Measurements from ENCODE around the gene WDR74. TPM values are rescaled to one million over a fixed set of nuclear protein-coding genes. Genes with fewer than 3 reads are reported as not detected.
A peak's percentile ranks its signal among the peaks of the same experiment; 100 is the strongest.

WDR74 gene
- total RNA-seq, 2 donors from 2014 or later, result 44.6 to 48.1 TPM

DNA sequence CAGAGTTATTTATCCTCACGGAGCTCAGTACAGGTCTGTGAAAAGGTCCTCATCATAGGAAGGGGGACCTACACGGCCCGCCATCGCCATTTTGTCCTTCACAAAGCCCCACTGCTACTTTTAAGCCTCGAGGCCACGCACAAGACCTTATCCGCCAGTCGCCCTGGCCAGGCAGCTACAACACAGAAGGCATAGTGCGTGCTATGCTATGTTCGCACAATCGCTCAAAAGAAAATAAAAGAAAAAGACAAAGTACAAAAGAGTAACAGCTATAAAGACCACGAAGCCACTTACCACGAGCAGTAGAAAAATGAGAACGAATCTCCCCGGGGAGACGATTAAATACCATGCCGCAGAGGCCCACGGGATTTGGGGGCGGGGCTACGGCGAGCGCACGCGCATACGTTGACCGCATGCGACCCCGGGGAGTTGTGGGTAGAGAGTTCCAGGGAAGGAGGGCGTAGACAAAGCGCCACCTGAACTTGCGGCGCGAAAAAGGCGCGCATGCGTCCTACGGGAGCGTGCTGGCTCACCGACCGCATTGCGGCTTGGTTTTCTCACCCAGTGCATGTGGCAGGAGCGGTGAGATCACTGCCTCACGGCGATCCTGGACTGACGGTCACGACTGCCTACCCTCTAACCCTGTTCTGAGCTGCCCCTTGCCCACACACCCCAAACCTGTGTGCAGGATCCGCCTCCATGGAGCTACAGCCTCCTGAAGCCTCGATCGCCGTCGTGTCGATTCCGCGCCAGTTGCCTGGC lies 16.4 kb upstream of the WDR74 start:
- Histone ChIP-seq H3K27ac (ENCODE audit: low read depth, low read length) (peak overlapping the region; percentile 88), H3K4me3 (ENCODE audit: low read length) (peak overlapping the region; percentile 96), H3K4me1 (ENCODE audit: control insufficient read depth, insufficient read depth, low read length) (peaks cover 5% of the 10 kb centered on the region), H3K27me3 (ENCODE audit: control insufficient read depth, insufficient read depth, low read length, poor library complexity, severe bottlenecking) (no peaks in the 10 kb centered on the region), H3K36me3 (ENCODE audit: control insufficient read depth, insufficient read depth, low read length) (peaks cover 38% of the 10 kb centered on the region), H3K9me3 (ENCODE audit: control insufficient read depth, low read length) (no peaks in the 10 kb centered on the region), H3K9ac (ENCODE audit: extremely low read depth, low read length, poor library complexity, severe bottlenecking) (peak overlapping the region; percentile 100)
- WGBS, 2 experiments (ENCODE audit: insufficient coverage in 1 of 2, insufficient read length in 1 of 2), result 0 to 1% methylated on average over 40 to 54 of the region's 54 CpGs
- no peaks in the 10 kb centered on the region for H3K27me3 Mint-ChIP-seq (ENCODE audit: insufficient read depth)
- TF ChIP-seq, protein P1, sequence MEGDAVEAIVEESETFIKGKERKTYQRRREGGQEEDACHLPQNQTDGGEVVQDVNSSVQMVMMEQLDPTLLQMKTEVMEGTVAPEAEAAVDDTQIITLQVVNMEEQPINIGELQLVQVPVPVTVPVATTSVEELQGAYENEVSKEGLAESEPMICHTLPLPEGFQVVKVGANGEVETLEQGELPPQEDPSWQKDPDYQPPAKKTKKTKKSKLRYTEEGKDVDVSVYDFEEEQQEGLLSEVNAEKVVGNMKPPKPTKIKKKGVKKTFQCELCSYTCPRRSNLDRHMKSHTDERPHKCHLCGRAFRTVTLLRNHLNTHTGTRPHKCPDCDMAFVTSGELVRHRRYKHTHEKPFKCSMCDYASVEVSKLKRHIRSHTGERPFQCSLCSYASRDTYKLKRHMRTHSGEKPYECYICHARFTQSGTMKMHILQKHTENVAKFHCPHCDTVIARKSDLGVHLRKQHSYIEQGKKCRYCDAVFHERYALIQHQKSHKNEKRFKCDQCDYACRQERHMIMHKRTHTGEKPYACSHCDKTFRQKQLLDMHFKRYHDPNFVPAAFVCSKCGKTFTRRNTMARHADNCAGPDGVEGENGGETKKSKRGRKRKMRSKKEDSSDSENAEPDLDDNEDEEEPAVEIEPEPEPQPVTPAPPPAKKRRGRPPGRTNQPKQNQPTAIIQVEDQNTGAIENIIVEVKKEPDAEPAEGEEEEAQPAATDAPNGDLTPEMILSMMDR (conservative IDR thresholded peaks at IDR 0.05), result no peak
- H3K27ac Mint-ChIP-seq, result peak overlapping the region; percentile 100
- H3K4me1 Mint-ChIP-seq, result peaks cover 51% of the 10 kb centered on the region
- H3K9me3 Mint-ChIP-seq, result no peaks in the 10 kb centered on the region
- peak; percentile 98 for DNase-seq
- peaks cover 53% of the 10 kb centered on the region for H3K36me3 Mint-ChIP-seq (ENCODE audit: low read depth)
- H3K4me3 Mint-ChIP-seq, result peak overlapping the region; percentile 100

DNA sequence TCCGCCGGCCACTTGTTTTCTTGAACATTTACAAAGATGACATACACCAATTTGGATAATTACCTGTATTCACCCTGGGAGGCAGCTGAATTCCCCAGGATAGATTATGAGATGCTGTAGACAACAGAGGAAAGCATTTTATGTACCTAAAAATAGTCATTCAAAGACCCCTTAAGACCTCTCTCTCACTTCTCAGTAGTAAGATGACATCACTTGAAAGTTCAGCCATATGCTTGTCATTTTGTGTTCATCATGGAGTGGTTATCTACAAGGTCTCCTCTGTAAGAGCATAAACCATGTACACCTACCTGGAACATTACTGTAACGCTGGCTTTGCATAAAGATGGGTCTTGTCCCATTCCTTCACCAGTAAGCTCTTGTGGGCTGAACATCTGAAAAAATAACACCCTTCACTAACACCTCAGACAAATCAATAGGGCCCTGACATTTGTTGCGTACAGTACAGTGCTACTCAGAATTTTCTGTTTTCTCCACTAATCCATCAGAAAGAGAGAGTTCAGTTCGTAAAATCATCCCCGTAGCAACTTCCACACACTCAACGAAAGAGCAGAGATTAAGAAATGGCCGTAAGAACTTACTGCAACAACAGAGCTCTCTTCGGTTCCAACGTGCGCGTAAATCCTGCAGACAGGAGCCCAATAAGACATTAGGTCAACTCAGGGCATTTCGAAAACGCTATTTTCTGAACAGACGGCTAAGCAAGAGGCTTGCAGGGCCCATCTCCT lies 15.6 kb upstream of the WDR74 start:
- TF ChIP-seq, protein P1 (conservative IDR thresholded peaks at IDR 0.05), result no peak

GRCh38 chr11:62854013-62854824 lies 14.8 kb upstream of the WDR74 start:
- H3K27ac Mint-ChIP-seq, result peak overlapping the region; percentile 100
- H3K4me3 ChIP-seq (ENCODE audit: low read length), result peak overlapping the region; percentile 96
- TF ChIP-seq, protein P1 (conservative IDR thresholded peaks at IDR 0.05), result no peak
- H3K9me3 ChIP-seq (ENCODE audit: control insufficient read depth, low read length), result no peaks in the 10 kb centered on the region
- peaks cover 38% of the 10 kb centered on the region for H3K4me1 Mint-ChIP-seq
- peak overlapping the region; percentile 16 for H3K27ac ChIP-seq (ENCODE audit: low read depth, low read length)
- H3K36me3 Mint-ChIP-seq (ENCODE audit: low read depth), result peaks cover 45% of the 10 kb centered on the region
- H3K36me3 ChIP-seq (ENCODE audit: control insufficient read depth, insufficient read depth, low read length), result peaks cover 38% of the 10 kb centered on the region
- H3K9ac ChIP-seq (ENCODE audit: extremely low read depth, low read length, poor library complexity, severe bottlenecking), result peak overlapping the region; percentile 100
- DNase-seq, result no peak
- no peaks in the 10 kb centered on the region for H3K27me3 Mint-ChIP-seq (ENCODE audit: insufficient read depth)
- H3K4me1 ChIP-seq (ENCODE audit: control insufficient read depth, insufficient read depth, low read length), result peaks cover 5% of the 10 kb centered on the region
- no peaks in the 10 kb centered on the region for H3K9me3 Mint-ChIP-seq
- WGBS, 2 experiments (ENCODE audit: insufficient coverage in 1 of 2, insufficient read length in 1 of 2), result 7 to 8% methylated on average over 3 to 7 of the region's 8 CpGs
- peak overlapping the region; percentile 100 for H3K4me3 Mint-ChIP-seq
- no peaks in the 10 kb centered on the region for H3K27me3 ChIP-seq (ENCODE audit: control insufficient read depth, insufficient read depth, low read length, poor library complexity, severe bottlenecking)

More for the DNA sequence above, 15.6 kb upstream of the WDR74 start:
- Mint-ChIP-seq H3K4me1 (peaks cover 46% of the 10 kb centered on the region), H3K27ac (peak overlapping the region; percentile 100), H3K4me3 (peak overlapping the region; percentile 100), H3K27me3 (ENCODE audit: insufficient read depth) (no peaks in the 10 kb centered on the region), H3K36me3 (ENCODE audit: low read depth) (peaks cover 53% of the 10 kb centered on the region), H3K9me3 (no peaks in the 10 kb centered on the region)
- H3K4me3 ChIP-seq (ENCODE audit: low read length), result peak overlapping the region; percentile 96
- peak overlapping the region; percentile 100 for H3K9ac ChIP-seq (ENCODE audit: extremely low read depth, low read length, poor library complexity, severe bottlenecking)
- peaks cover 38% of the 10 kb centered on the region for H3K36me3 ChIP-seq (ENCODE audit: control insufficient read depth, insufficient read depth, low read length)
- H3K27ac ChIP-seq (ENCODE audit: low read depth, low read length), result peak overlapping the region; percentile 82
- H3K9me3 ChIP-seq (ENCODE audit: control insufficient read depth, low read length), result no peaks in the 10 kb centered on the region
- no peak for DNase-seq
- H3K4me1 ChIP-seq (ENCODE audit: control insufficient read depth, insufficient read depth, low read length), result peaks cover 5% of the 10 kb centered on the region
- no peaks in the 10 kb centered on the region for H3K27me3 ChIP-seq (ENCODE audit: control insufficient read depth, insufficient read depth, low read length, poor library complexity, severe bottlenecking)
- WGBS, 2 experiments (ENCODE audit: insufficient coverage in 1 of 2, insufficient read length in 1 of 2), result 0% methylated on average over 13 to 15 of the region's 15 CpGs

Data from endodermal cell (in vitro differentiated cells).